H1 (cell line): ENCODE data around the gene CDR2. TPM values are rescaled to one million over a fixed set of nuclear protein-coding genes. Genes with fewer than 3 reads are reported as not detected.

Experiments
- CTCF ChIA-PET: fragments of 300-600 bp; sonication (Branson Sonifier 250); formaldehyde crosslinking; loops from one replicate; lab custom pipeline; 2021; ENCODE audit not compliant: partially characterized antibody; lab: Charles Lee
- POLR2A ChIA-PET: fragments of 300-600 bp; sonication (Branson Sonifier 250); formaldehyde crosslinking; loops from one replicate; lab custom pipeline; 2021; ENCODE audit warnings: inconsistent platforms; ENCODE audit not compliant: partially characterized antibody; lab: Charles Lee
- DNase-seq, 2 experiments: peaks; one replicate each; pipeline versions ENCODE4 v3.0.0 to v3.0.0-alpha.2; 2010 to 2022; ENCODE audit warnings: low spot score in 2 of 2, low read depth in 1 of 2, mixed read lengths in 1 of 2
- FAIRE-seq: peaks from 2 replicates; lab custom pipeline; 2011; peaks lifted over from hg19 to GRCh38; lab: Jason Lieb, UNC
- H2AFZ ChIP-seq: 2 replicates; pipeline ENCODE4 v1.8.1; 2012; ENCODE audit warnings: low read length, inconsistent platforms
- H2AK5ac ChIP-seq: 2 replicates; pipeline ENCODE4 v1.6.1; 2013; ENCODE audit warnings: low read depth, low read length
- H2BK120ac ChIP-seq: replicated peaks from 2 replicates; pipeline ENCODE3; 2013; ENCODE audit warnings: low read depth, low read length, inconsistent platforms
- H2BK12ac ChIP-seq: 2 replicates; pipeline ENCODE4 v1.6.1; 2013; ENCODE audit warnings: low read depth, low read length
- H2BK15ac ChIP-seq: 2 replicates; pipeline ENCODE4 v1.6.1; 2013; ENCODE audit warnings: low read length
- H2BK20ac ChIP-seq: 2 replicates; pipeline ENCODE4 v1.6.1; 2013; ENCODE audit warnings: low read length
- H2BK5ac ChIP-seq: 2 replicates; pipeline ENCODE4 v1.6.1; 2013; ENCODE audit warnings: low read depth, low read length
- H3K14ac ChIP-seq: 2 replicates; pipeline ENCODE4 v1.6.1; 2013; ENCODE audit warnings: inconsistent platforms; ENCODE audit not compliant: insufficient read length
- H3K18ac ChIP-seq: 2 replicates; pipeline ENCODE4 v1.6.1; 2013; ENCODE audit warnings: low read length; ENCODE audit errors: extremely low read depth
- H3K23ac ChIP-seq: 2 replicates; pipeline ENCODE4 v1.6.1; 2013; ENCODE audit warnings: inconsistent platforms; ENCODE audit not compliant: insufficient read length
- H3K23me2 ChIP-seq: 2 replicates; pipeline ENCODE4 v1.6.1; 2013; ENCODE audit warnings: low read depth, low read length
- H3K27ac ChIP-seq: 2 replicates; pipeline ENCODE4 v1.6.1; 2011; ENCODE audit warnings: low read depth, low read length, inconsistent platforms
- H3K27me3 ChIP-seq, 4 experiments: replicated peaks in 1 of 4; 1 replicate in 1 of 4; 2 replicates in 3 of 4; pipeline versions ENCODE4 v1.6.1 to v1.8.1; 2011 to 2013; ENCODE audit warnings: low read length in 3 of 4, mild to moderate bottlenecking in 3 of 4, inconsistent platforms in 2 of 4, mixed read lengths in 2 of 4, moderate library complexity in 1 of 4; ENCODE audit not compliant: control insufficient read depth in 3 of 4, insufficient read depth in 3 of 4; ENCODE audit errors: extremely low read depth in 1 of 4
- H3K36me3 ChIP-seq, 4 experiments: 2 replicates each; pipeline versions ENCODE4 v1.6.1 to v1.8.1; 2011 to 2013; ENCODE audit warnings: mild to moderate bottlenecking in 4 of 4, low read length in 3 of 4, moderate library complexity in 2 of 4, control low read depth in 1 of 4, inconsistent platforms in 1 of 4; ENCODE audit not compliant: insufficient read depth in 4 of 4, control insufficient read depth in 2 of 4
- H3K4ac ChIP-seq: replicated peaks from 2 replicates; pipeline ENCODE3; 2013; ENCODE audit warnings: low read length, low read depth, mixed read lengths, inconsistent platforms; ENCODE audit not compliant: insufficient read length
- H3K4me1 ChIP-seq, 4 experiments: replicated peaks in 1 of 4; 1 replicate in 1 of 4; 2 replicates in 3 of 4; pipeline versions ENCODE4 v1.6.1 to v1.8.1; 2011 to 2013; ENCODE audit warnings: low read length in 3 of 4, inconsistent platforms in 2 of 4, mixed read lengths in 1 of 4; ENCODE audit not compliant: insufficient read depth in 4 of 4, control insufficient read depth in 3 of 4
- H3K4me2 ChIP-seq, 2 experiments: 2 replicates each; pipeline versions ENCODE4 v1.6.1 to v1.8.1; 2011 to 2013; ENCODE audit warnings: low read depth in 2 of 2, low read length in 2 of 2, control low read depth in 1 of 2, inconsistent platforms in 1 of 2, mild to moderate bottlenecking in 1 of 2; ENCODE audit not compliant: insufficient read depth in 1 of 2
- H3K4me3 ChIP-seq, 4 experiments: fragments of 200-600, 300-600 bp in 1 of 4; sonication (generic), shearing (Covaris generic), sonication (Bioruptor Twin) in 1 of 4; 2 replicates each; pipeline versions ENCODE4 v1.5.1 to v1.8.1; 2011 to 2016; ENCODE audit warnings: low read length in 4 of 4, low read depth in 3 of 4, control low read depth in 2 of 4, inconsistent platforms in 2 of 4, mild to moderate bottlenecking in 2 of 4, mixed read lengths in 1 of 4, moderate library complexity in 1 of 4; ENCODE audit not compliant: insufficient read depth in 2 of 4; ENCODE audit errors: extremely low read depth in 1 of 4
- H3K56ac ChIP-seq: replicated peaks from 2 replicates; pipeline ENCODE3; 2013; ENCODE audit warnings: low read depth, mild to moderate bottlenecking, mixed read lengths, low read length, inconsistent platforms; ENCODE audit not compliant: insufficient read length
- H3K79me1 ChIP-seq: 2 replicates; pipeline ENCODE4 v1.6.1; 2013; ENCODE audit warnings: low read depth, low read length, control low read depth
- H3K79me2 ChIP-seq, 2 experiments: 2 replicates each; pipeline versions ENCODE4 v1.6.1 to v1.8.1; 2012 to 2013; ENCODE audit warnings: low read length in 2 of 2, mild to moderate bottlenecking in 2 of 2, inconsistent platforms in 1 of 2; ENCODE audit not compliant: insufficient read depth in 2 of 2, control insufficient read depth in 1 of 2
- H3K9ac ChIP-seq, 4 experiments: replicated peaks in 1 of 4; 1 replicate in 1 of 4; 2 replicates in 3 of 4; pipeline versions ENCODE4 v1.6.1 to v1.8.1; 2011 to 2013; ENCODE audit warnings: low read depth in 3 of 4, low read length in 3 of 4, control low read depth in 2 of 4, mild to moderate bottlenecking in 2 of 4, moderate library complexity in 2 of 4, inconsistent platforms in 1 of 4; ENCODE audit errors: extremely low read depth in 1 of 4
- H3K9me3 ChIP-seq, 2 experiments: 2 replicates each; pipeline versions ENCODE4 v1.6.1 to v1.8.1; 2012 to 2013; ENCODE audit warnings: mild to moderate bottlenecking in 2 of 2, moderate library complexity in 2 of 2, control low read depth in 1 of 2, inconsistent platforms in 1 of 2, low read depth in 1 of 2, low read length in 1 of 2, mixed read lengths in 1 of 2; ENCODE audit not compliant: insufficient read depth in 2 of 2
- H4K20me1 ChIP-seq, 2 experiments: replicated peaks in 1 of 2; 2 replicates each; pipeline versions ENCODE3 to v1.8.1; 2011 to 2013; ENCODE audit warnings: inconsistent platforms in 2 of 2, low read length in 2 of 2, mild to moderate bottlenecking in 1 of 2; ENCODE audit not compliant: insufficient read depth in 2 of 2, control insufficient read depth in 1 of 2
- H4K5ac ChIP-seq: 2 replicates; pipeline ENCODE4 v1.6.1; 2013; ENCODE audit warnings: low read length, low read depth, mixed read lengths, inconsistent platforms; ENCODE audit not compliant: insufficient read length
- H4K8ac ChIP-seq: 2 replicates; pipeline ENCODE4 v1.8.0; 2013; ENCODE audit warnings: mild to moderate bottlenecking, moderate library complexity, low read length, inconsistent platforms; ENCODE audit not compliant: insufficient read depth; ENCODE audit errors: extremely low read depth
- H4K91ac ChIP-seq: replicated peaks from 2 replicates; pipeline ENCODE3; 2013; ENCODE audit warnings: low read length, mixed read lengths, inconsistent platforms; ENCODE audit not compliant: insufficient read length
- BACH1 ChIP-seq: IDR thresholded peaks from 2 replicates; pipeline ENCODE4 v1.6.1; 2012; ENCODE audit warnings: low read length, improper control_type of control experiment
- CEBPB ChIP-seq: IDR thresholded peaks from 2 replicates; pipeline ENCODE4 v1.6.1; 2012; ENCODE audit warnings: low read depth, low read length
- JUND ChIP-seq: IDR thresholded peaks from 2 replicates; pipeline ENCODE4 v1.6.1; 2011; ENCODE audit warnings: mild to moderate bottlenecking, improper control_type of control experiment, low read length
- KDM4A ChIP-seq: IDR thresholded peaks from one replicate; pipeline ENCODE4 v1.7.1; 2012; ENCODE audit warnings: low read depth, mild to moderate bottlenecking, moderate library complexity, low read length, inconsistent platforms; ENCODE audit not compliant: severe bottlenecking
- PHF8 ChIP-seq: fragments of 200-600 bp; sonication (generic); conservative IDR thresholded peaks from 2 replicates; pipeline ENCODE4 v1.7.1; 2012; ENCODE audit warnings: low read depth, mild to moderate bottlenecking, inconsistent platforms, low read length, moderate library complexity
- RAD21 ChIP-seq, 2 experiments: IDR thresholded peaks in 1 of 2; conservative IDR thresholded peaks in 1 of 2; 2 replicates each; pipeline ENCODE4 v1.6.1; 2011; ENCODE audit warnings: low read depth in 2 of 2, low read length in 2 of 2, improper control_type of control experiment in 1 of 2, inconsistent platforms in 1 of 2, mild to moderate bottlenecking in 1 of 2, moderate library complexity in 1 of 2
- RBBP5 ChIP-seq: IDR thresholded peaks from 2 replicates; pipeline ENCODE4 v1.7.1; 2012; ENCODE audit warnings: low read depth, mild to moderate bottlenecking, inconsistent platforms, low read length, moderate library complexity, borderline replicate concordance
- RFX5 ChIP-seq: IDR thresholded peaks from 2 replicates; pipeline ENCODE4 v1.6.1; 2011; ENCODE audit warnings: low read depth, low read length, improper control_type of control experiment, borderline replicate concordance
- SP2 ChIP-seq: IDR thresholded peaks from 2 replicates; pipeline ENCODE4 v1.6.1; 2012; ENCODE audit warnings: mild to moderate bottlenecking, low read length, inconsistent platforms
- TCF12 ChIP-seq: IDR thresholded peaks from 2 replicates; pipeline ENCODE4 v1.6.1; 2011; ENCODE audit warnings: low read depth, mild to moderate bottlenecking, low read length
- WGBS, 2 experiments: shearing (Covaris generic) in 1 of 2; methylation state at CpG; one replicate each; pipeline versions ENCODE4 v1.1.6 to v1.1.7; 2013 to 2015; ENCODE audit warnings: low lambda C conversion rate in 2 of 2, mixed read lengths in 2 of 2, inconsistent platforms in 1 of 2, low coverage in 1 of 2, missing lambda C conversion rate in 1 of 2; ENCODE audit not compliant: insufficient replicate concordance in 2 of 2, insufficient coverage in 1 of 2, insufficient read length in 1 of 2; ENCODE audit errors: extremely low coverage in 1 of 2, missing lambda C conversion rate in 1 of 2; 5-methylcytosine and 5-hydroxymethylcytosine counted together
- polyA plus RNA-seq, 7 experiments: library from polyadenylated mRNA; depleted of rRNA in 3 of 7; stranded (reverse) in 5 of 7; unstranded in 2 of 7; fragments of >200 nt in 5 of 7; fragments of 200-250 nt in 2 of 7; gene quantifications; 1 replicate in 5 of 7; 2 replicates in 1 of 7; 4 replicates in 1 of 7; pipeline versions ENCODE4 v1.2.1 to v1.2.3, GENCODE V29; 2011 to 2013; ENCODE audit warnings: missing spikeins in 2 of 7, mixed read lengths in 2 of 7
- total RNA-seq: library from RNA; stranded (reverse); fragmentation: NEBNext Ultra II Directional; extraction: Animal tissue kit (Norgen Biotek cat#: 25700); gene quantifications from 2 replicates; pipeline ENCODE4 v1.2.1, GENCODE V29; 2021
- TF ChIP-seq, protein P1 (sequence below): IDR thresholded peaks from 2 replicates; pipeline ENCODE4 v1.6.1; 2012; ENCODE audit warnings: low read length, inconsistent platforms

CDR2 gene
- total and polyA plus RNA-seq, 2 of the 8 experiments (the other 6 are each of a cell fraction or from before 2014, with no cell fraction given) = 16.3 to 34.9 TPM

DNA sequence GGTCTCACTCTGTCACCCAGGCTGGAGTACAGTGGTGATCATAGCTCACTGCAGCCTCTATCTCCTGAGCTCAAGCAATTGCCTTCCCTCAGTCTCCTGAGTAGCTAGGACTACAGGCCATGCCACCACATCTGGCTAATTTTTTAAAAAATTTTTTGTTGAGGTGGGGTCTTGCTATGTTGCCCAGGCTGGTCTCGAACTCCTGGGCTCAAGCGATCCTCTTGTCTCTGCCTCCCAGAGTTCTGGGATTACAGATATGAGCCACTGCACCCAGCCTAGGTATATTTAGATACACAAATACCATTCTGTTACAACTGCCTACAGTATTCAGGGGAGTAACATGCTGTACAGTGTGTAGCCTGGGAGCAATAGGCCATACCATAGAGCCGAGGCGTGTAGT is 62.9 kb downstream of the CDR2 start:
- Histone ChIP-seq H2AFZ (no peak overlapping the region), H4K20me1 (peaks cover 7 to 14% of the 10 kb centered on the region in 2 experiments), H3K4me1 (no peaks in the 10 kb centered on the region), H3K56ac (no peak overlapping the region), H4K5ac (no peak overlapping the region), H2BK5ac (no peak overlapping the region), H3K4ac (no peak overlapping the region), H2BK15ac (no peak overlapping the region), H3K18ac (no peak overlapping the region), H2BK20ac (no peak overlapping the region), H3K4me2 (no peak overlapping the region), H2BK120ac (no peak overlapping the region), H3K36me3 (peaks cover 21 to 58% (median 55%) of the 10 kb centered on the region in 4 experiments), H3K14ac (no peak overlapping the region), H2AK5ac (no peak overlapping the region), H3K27ac (no peak overlapping the region), H2BK12ac (no peak overlapping the region), H3K9ac (peak overlapping the region in 1 of 4 experiments; percentile 10; a peak in 1 of 7 replicates), H3K9me3 (no peaks in the 10 kb centered on the region), H4K91ac (no peak overlapping the region), H3K23me2 (no peaks in the 10 kb centered on the region), H3K23ac (no peak overlapping the region), H3K27me3 (no peaks in the 10 kb centered on the region), H4K8ac (no peak overlapping the region), H3K79me1 (peaks cover 2% of the 10 kb centered on the region; the same call in 1 of the 2 replicates), H3K4me3 (no peak overlapping the region), H3K79me2 (no peaks in the 10 kb centered on the region)
- POLR2A ChIA-PET = no interaction called here
- CTCF ChIA-PET = interaction anchor here (1.0 to 6.5 kb wide), 2 partner anchors 7 to 11 kb away, joined by 4 to 42 read pairs; no protein-coding TSS in a partner anchor
- WGBS, 2 experiments = 87% methylated on average over 4 of the region's 4 CpGs; no CpG with 5 or more reads in 1 of the 2 experiments
- no peak for DNase-seq
- no peak for FAIRE-seq
- TF ChIP-seq SP2 (no peak), RFX5 (no peak), BACH1 (no peak), PHF8 (no peak), JUND (no peak), RBBP5 (no peak), RAD21 (IDR thresholded peaks at IDR 0.05 in 1 of 2, conservative IDR thresholded peaks at IDR 0.05 in 1 of 2; ENCODE audit: low read depth in 2 of 2, low read length in 2 of 2) (no peak), KDM4A (no peak), CEBPB (no peak), TCF12 (no peak)
- TF ChIP-seq, protein P1, sequence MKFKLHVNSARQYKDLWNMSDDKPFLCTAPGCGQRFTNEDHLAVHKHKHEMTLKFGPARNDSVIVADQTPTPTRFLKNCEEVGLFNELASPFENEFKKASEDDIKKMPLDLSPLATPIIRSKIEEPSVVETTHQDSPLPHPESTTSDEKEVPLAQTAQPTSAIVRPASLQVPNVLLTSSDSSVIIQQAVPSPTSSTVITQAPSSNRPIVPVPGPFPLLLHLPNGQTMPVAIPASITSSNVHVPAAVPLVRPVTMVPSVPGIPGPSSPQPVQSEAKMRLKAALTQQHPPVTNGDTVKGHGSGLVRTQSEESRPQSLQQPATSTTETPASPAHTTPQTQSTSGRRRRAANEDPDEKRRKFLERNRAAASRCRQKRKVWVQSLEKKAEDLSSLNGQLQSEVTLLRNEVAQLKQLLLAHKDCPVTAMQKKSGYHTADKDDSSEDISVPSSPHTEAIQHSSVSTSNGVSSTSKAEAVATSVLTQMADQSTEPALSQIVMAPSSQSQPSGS = no peak
